KOPT-K1 (cell line): ENCODE data around the gene ST6GAL1.
"Not testable (repeated sequence)": the region's sequence is repeated elsewhere in the genome, so short reads cannot be mapped to it uniquely, and the experiment has no call there.

Source experiments
- H3K27ac ChIP-seq: fragments of 200-600 bp; sonication (generic); 2 replicates; pipeline ENCODE4 v1.5.1; 2016; ENCODE audit warnings: antibody characterized with exemption, mild to moderate bottlenecking, low read depth, low read length; ENCODE audit not compliant: poor library complexity, severe bottlenecking
- H3K36me3 ChIP-seq: fragments of 200-600 bp; sonication (generic); 2 replicates; pipeline ENCODE4 v1.5.1; 2017; ENCODE audit warnings: antibody characterized with exemption, mild to moderate bottlenecking, low read length, moderate library complexity; ENCODE audit not compliant: insufficient read depth
- H3K9me3 ChIP-seq: fragments of 200-600 bp; sonication (generic); 2 replicates; pipeline ENCODE4 v1.5.1; 2017; ENCODE audit warnings: antibody characterized with exemption, low read length, mild to moderate bottlenecking; ENCODE audit not compliant: insufficient read depth, poor library complexity, severe bottlenecking

ST6GAL1 gene

DNA sequence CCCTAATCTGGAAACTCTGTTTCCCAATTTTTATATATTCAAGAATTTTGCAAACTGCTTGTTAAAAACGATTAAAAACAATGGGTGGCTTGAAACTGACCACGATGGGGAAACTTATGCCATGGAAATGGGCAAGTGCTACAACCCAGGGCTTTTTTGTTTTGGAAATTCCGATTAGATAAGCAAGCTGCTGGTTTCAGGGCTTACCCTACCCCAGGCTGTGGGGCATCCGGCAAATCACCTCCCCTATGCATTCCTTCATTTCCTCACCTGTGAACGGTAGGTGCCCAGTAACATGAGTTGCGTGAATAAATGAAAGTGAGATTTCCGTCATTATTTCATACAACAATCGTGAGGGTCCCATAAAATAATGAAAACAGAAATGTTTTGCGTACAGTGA is 34.3 kb downstream of the ST6GAL1 start:
- Histone ChIP-seq H3K27ac (no peak overlapping the region), H3K36me3 (peaks cover 26% of the 10 kb centered on the region)

DNA sequence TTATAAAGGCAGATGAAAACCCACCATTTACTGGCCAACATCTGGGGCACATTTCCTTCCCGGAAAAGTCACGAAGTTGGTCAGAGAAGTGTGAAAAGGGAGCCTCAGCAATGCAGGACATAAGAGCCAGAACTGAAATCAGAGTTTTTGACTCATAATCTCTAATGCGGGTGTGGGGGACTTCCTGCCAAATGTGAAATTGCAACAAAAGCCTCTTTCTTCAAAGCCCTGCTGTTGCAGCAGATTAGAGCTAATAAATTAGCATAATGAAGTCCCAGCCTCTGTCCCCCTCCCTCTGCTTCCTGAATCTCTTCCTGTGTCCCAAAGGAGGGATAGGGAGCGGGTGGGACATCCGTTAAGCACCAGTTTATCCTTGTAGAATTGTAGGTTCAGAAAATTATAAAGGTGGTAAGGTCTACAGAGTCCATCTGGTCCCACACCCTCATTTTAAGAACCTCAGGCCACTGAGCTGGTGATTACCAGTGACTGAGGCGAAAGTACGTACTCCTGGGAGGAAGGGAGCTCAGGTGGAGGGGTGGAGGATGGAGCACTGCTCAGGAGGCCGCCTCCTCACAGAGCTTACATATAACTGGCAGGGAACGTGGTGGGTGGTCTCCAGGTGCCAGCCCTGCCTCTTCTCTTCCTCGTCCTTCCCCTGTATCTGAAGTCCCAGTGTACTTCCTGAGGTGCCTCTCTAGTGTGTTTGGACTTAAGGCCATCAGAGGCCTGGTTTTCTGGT is 35.0 kb downstream of the ST6GAL1 start:
- no peak overlapping the region for H3K27ac ChIP-seq
- H3K36me3 ChIP-seq, result peaks cover 26% of the 10 kb centered on the region
- no peaks in the 10 kb centered on the region for H3K9me3 ChIP-seq

More for the DNA sequence above, 34.3 kb downstream of the ST6GAL1 start:
- H3K9me3 ChIP-seq, result no peaks in the 10 kb centered on the region

DNA sequence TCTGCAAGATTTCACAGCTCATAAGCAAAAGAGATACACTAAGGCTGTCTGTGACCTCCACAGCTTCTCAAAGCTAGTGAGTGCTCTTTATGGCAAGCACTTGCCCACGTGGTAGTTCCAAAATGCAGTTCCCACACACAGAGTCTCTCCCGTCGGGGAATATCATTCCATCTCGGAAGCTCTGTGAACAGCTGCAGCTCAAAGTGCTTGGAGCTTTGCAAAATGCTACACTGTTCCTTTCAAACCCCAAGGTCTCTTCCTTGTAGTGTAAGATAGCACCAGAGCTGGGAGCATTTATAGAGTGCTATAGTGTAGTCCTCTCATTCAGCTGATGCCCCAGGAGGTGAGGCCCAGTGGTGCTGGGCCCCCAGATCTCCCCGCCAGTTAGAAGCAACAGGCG is 36.1 kb downstream of the ST6GAL1 start:
- no peaks in the 10 kb centered on the region for H3K9me3 ChIP-seq
- peaks cover 29% of the 10 kb centered on the region for H3K36me3 ChIP-seq
- H3K27ac ChIP-seq, result no peak overlapping the region

DNA sequence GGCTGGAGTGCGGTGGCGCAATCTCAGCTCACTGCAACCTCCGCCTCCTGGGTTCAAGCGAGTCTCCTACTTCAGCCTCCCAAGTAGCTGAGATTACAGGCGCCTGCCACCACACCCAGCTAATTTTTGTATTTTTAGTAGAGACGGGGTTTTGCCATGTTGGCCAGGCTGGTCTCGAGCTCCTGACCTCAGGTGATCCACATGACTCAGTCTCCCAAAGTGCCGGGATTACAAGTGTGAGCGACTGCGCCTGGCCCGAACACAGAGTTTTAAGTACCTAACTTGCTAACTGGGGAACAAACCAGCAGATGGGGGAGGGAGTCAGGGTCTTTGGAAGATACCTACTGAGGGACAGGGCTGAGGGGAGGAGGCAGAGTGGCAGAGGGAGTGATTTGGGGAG is 36.9 kb downstream of the ST6GAL1 start:
- not testable (repeated sequence) for H3K27ac ChIP-seq

DNA sequence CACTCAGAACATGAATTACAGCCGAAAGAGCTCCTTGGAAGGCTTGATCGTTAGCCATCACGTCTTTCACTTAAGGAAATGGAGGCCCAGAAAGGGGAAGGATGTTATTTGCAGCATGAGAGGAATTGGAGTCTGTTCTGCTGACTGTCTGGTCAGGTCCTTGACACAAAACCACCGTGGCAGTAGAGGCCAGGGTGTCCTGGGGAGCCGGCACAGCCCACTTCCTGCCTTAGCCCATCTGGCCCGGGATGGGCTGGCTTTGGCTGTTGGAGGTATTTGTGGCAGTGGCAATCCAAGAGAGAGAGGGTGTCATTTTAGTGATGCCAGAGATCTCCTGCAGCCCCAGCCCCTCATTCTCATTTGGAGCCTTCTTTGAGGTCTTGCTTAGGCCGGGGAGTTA is 37.4 kb downstream of the ST6GAL1 start:
- no peak overlapping the region for H3K27ac ChIP-seq
- H3K9me3 ChIP-seq, result no peaks in the 10 kb centered on the region
- peaks cover 40% of the 10 kb centered on the region for H3K36me3 ChIP-seq

More for the DNA sequence above, 36.9 kb downstream of the ST6GAL1 start:
- H3K36me3 ChIP-seq, result peaks cover 35% of the 10 kb centered on the region
- not testable (repeated sequence) for H3K9me3 ChIP-seq

DNA sequence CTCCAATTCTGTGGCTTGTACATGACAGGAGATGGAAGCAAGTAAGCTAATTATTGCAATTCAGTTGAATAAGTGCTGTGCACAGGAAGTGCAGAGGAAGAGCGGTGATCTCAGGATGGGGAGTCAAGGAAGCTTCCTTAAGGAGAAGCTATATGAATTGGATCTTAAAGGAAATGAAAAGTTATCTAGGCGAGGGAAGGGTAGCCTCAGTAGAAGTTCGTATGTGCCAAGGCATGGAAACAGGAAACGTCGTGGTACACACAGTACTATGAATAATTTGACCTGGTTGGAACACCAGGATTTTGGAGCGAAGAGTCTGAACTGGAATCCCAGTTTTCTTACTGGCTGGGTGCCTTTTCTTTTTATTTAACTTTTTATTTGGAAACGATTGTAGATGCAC is 39.3 kb downstream of the ST6GAL1 start:
- no peaks in the 10 kb centered on the region for H3K9me3 ChIP-seq
- H3K36me3 ChIP-seq, result peaks cover 40% of the 10 kb centered on the region

DNA sequence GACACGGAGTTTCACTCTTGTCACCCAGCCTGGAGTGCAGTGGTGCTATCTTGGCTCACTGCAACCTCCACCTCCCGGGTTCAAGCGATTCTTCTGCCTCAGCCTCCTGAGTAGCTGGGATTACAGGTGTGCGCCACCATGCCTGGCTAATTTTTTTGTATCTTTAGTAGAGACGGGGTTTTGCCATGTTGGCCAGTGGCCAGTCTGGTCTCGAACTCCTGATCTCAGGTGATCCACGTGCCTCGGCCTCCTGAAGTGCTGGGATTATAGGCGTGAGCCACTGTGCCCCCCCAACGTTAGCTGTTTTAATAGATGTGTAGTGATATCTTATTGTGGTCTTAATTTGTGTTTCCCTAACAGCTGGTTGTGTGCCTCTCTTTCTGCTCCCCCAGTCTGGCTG is 40.8 kb downstream of the ST6GAL1 start:
- H3K27ac ChIP-seq, H3K9me3 ChIP-seq: not testable (repeated sequence)
- peaks cover 36% of the 10 kb centered on the region for H3K36me3 ChIP-seq

More for the DNA sequence above, 39.3 kb downstream of the ST6GAL1 start:
- H3K27ac ChIP-seq, result no peak overlapping the region

DNA sequence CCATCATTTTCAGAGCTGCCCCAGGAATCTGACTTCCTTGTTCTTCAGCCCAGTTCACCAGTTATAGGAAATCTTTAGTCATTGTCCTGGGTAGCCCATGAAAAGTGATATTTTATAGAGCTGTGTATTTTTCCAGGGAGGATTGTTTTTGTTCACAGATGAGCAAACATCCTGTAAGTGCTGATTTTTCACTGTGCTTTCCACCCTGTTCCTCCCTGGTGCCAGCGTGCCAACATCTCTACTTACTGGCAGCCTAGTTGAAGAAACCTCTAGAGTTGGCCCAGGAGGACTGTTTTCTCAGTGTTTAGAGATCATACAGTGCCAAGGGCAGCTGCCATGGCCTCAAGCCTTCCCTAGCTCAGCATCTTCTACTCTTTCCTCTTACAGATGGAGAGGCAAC is 41.3 kb downstream of the ST6GAL1 start:
- peaks cover 36% of the 10 kb centered on the region for H3K36me3 ChIP-seq
- no peaks in the 10 kb centered on the region for H3K9me3 ChIP-seq
- no peak overlapping the region for H3K27ac ChIP-seq

DNA sequence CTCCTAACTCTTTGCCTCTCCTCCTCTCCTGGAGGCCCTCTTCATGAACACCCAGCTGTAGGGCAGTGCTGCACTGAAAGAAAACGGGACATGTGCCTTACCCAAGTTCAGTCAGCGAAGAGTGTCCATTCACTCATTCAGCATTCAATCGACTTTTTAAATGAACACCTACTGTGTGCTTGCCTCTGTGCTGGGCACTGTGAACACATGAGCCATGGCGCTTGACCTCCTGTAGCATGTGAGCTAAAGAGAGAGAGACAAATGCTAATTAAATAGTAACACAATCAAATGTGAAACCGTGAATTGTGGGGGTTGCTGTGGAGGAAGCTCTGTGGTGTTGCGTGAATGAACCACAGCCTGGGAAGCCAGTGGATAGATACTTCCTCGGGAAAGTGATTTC is 43.4 kb downstream of the ST6GAL1 start:
- no peak overlapping the region for H3K27ac ChIP-seq
- no peaks in the 10 kb centered on the region for H3K9me3 ChIP-seq
- peaks cover 24% of the 10 kb centered on the region for H3K36me3 ChIP-seq

DNA sequence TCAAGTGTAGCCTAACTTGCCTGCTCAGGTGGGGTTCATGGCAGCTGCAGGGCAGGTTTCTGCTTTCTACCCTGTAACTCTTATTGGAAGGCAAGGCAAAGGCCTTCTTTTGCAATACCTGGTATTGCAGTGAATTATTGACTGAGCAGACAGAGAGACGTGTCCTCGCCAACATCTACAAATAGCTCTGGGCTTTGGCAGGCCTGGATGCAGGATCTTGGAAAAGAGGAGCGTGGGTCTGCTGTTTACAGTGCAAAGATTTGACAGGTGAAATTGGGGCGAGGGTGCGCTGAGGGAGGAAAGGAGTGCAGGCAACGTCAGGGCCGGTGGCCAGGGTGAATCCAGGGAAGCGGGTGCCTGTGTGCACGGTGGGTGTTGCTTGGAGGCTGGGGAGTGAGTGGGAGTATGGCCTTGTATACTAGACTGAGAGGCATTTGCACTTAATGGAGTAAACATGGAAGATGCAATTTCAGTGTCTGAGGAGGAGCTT is 44.5 kb downstream of the ST6GAL1 start:
- H3K27ac ChIP-seq, result no peak overlapping the region
- no peaks in the 10 kb centered on the region for H3K9me3 ChIP-seq
- H3K36me3 ChIP-seq, result peaks cover 27% of the 10 kb centered on the region

DNA sequence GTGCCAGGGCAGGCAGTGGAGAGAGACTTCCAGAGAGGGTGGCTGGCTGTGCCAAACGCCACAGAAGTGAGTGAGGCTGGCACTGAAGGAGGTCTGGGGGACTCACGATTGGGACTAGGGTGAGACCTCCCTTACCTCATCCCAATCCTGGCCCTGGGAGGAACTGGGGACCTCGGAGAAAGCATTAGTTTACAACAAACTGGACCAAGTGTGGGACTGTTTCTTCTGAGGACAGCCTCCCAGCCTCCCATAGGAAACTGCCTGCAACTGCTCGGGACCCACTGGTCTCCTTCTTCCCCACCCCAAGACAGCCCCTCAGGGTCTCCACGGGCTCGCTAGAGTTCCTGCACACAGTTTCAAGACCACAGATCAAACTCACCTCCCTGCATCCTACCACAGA is 45.4 kb downstream of the ST6GAL1 start:
- H3K36me3 ChIP-seq, result peaks cover 30% of the 10 kb centered on the region
- H3K27ac ChIP-seq, result no peak overlapping the region
- H3K9me3 ChIP-seq, result no peaks in the 10 kb centered on the region

DNA sequence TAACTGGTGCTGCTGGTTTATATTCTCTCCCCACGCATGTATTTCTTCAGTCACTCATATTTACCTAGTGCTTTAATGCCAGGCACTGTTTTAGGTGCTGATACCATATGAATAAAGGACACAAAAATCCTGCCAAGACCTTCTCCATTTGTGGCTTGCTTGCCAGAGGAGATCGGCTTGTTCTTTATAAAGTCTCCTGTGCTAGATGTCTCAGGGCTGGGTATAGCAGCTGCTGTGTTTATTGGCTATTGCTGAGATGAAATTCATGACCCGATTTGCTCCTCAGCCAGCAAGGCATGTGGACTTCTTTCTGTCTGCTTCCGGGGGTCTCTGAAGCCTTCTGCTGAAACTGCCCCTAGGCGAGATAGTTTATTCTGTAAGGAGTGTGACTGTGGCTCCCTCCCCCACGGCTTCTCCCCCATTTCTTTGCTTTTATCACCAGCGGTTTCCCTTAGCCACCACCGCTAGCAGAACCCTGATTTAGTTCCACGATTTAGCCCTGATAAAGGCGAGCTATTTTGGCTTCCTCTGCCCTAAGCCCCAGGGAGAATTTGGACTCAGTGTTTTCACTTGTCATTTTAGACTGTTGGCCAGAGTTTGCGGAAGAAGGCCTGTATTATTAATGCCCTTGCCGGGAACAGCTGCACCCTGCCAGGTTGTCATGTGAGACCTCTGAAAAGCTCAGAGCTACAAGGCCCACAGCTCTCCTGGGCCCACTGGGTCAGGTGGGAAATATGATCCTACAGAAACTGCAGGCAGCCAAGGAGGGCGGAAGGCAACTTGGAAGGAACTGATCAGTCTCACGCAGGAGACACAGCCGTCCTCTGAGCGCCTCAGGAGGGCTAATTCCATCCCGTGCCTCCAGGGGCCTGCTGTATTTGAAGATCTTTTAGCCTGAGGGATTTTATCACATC is 46.8 kb downstream of the ST6GAL1 start:
- peaks cover 29% of the 10 kb centered on the region for H3K36me3 ChIP-seq
- H3K9me3 ChIP-seq, result no peaks in the 10 kb centered on the region
- no peak overlapping the region for H3K27ac ChIP-seq

DNA sequence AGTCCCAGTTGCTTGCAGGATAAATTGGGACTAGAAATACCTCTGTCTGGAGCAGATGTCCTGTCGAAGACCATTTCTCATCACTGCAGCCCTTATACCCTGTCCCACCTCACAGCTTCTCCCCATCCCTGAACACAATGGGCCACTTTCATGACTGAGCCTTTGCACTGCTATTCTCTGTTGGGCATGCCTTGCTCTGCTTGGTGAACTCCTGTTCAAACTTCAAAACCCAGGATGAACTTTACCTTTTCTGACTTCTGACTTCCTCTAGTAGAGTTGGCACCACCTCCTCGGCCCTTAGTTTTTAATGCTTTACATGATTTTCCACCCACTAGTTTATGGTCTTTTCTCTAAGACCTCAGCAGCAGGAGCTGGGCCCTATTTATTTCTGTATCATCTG is 48.4 kb downstream of the ST6GAL1 start:
- no peaks in the 10 kb centered on the region for H3K9me3 ChIP-seq
- H3K27ac ChIP-seq, result no peak overlapping the region
- H3K36me3 ChIP-seq, result peaks cover 29% of the 10 kb centered on the region

DNA sequence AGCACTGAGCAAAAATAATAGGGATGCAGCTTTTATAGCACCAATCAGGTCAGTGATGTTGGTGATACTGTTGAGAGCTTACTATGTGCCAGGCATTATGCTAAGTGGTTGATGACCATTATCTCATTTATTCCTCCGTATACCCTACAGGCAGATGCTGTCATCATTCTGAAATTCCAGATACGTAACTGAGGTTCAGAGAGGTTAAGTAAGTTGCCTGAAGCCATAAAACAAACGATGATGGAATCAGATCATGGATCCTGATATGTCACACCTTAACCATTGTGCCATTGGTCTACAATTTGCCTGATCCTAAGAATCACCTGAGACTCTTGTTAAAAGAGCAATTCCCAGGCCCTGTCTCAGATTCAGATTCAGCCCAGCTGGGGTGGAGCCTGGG is 49.5 kb downstream of the ST6GAL1 start:
- no peak overlapping the region for H3K27ac ChIP-seq
- peaks cover 27% of the 10 kb centered on the region for H3K36me3 ChIP-seq
- H3K9me3 ChIP-seq, result no peaks in the 10 kb centered on the region

DNA sequence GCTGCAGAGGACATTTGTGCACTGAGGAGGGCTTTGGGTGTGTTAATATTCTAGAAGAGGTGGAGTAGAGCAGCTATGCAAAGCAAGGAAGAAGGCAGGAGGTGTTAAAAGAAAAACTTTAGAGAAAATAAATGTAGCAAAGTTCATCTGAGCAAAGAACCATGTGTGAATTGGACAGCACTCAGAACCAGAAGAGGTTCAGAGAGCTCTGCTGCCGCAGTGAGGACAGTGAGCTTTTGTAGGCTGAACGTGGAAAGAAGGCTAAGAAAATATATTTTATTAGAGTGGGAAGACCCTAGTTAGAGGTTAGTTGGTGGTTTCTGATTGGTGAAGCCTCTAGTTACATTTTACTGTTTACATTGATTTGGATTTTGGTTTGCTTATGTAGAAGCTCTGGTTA is 50.7 kb downstream of the ST6GAL1 start:
- Histone ChIP-seq H3K27ac (no peak overlapping the region), H3K9me3 (no peaks in the 10 kb centered on the region), H3K36me3 (peaks cover 24% of the 10 kb centered on the region)
